ENCODE results near the gene ZFPM1.
"Not testable (repeated sequence)": the region's sequence is repeated elsewhere in the genome, so short reads cannot be mapped to it uniquely, and the experiment has no call there.

ZFPM1 gene

GRCh38 chr16:88408561-88409142 lies 44.4 kb upstream of the ZFPM1 start:
- Histone ChIP-seq H3K9me3 (ENCODE audit: low read depth, low read length) (no peaks in the 10 kb centered on the region), H3K9ac (ENCODE audit: insufficient read length) (no peak overlapping the region), H3K36me3 (ENCODE audit: insufficient read depth, low read length) (no peaks in the 10 kb centered on the region), H3K27ac (no peak overlapping the region), H3K4me3 (no peak overlapping the region)
- TF ChIP-seq EZH2 (IDR thresholded peaks at IDR 0.05) (no peak), POLR2AphosphoS5 (IDR thresholded peaks at IDR 0.05; ENCODE audit: borderline replicate concordance, low read depth, low read length) (no peak), FOXP2 (optimal IDR thresholded peaks at IDR 0.05; ENCODE audit: control extremely low read depth, extremely low read length, insufficient read depth) (no peak)
- no peak for DNase-seq (ENCODE audit: low read depth, low spot score)

- Histone ChIP-seq H3K9me3 (ENCODE audit: low read depth, low read length) (no peaks in the 10 kb centered on the region), H3K36me3 (ENCODE audit: insufficient read depth, low read length) (no peaks in the 10 kb centered on the region), H3K9ac (ENCODE audit: insufficient read length) (no peak overlapping the region), H3K27ac (no peak overlapping the region), H3K4me3 (no peak overlapping the region)
- no peak for DNase-seq (ENCODE audit: low read depth, low spot score)
- TF ChIP-seq FOXP2 (optimal IDR thresholded peaks at IDR 0.05; ENCODE audit: control extremely low read depth, extremely low read length, insufficient read depth) (no peak), POLR2AphosphoS5 (IDR thresholded peaks at IDR 0.05; ENCODE audit: borderline replicate concordance, low read depth, low read length) (no peak), EZH2 (IDR thresholded peaks at IDR 0.05) (no peak)
Observed at GRCh38 chr16:88409296-88410065, 43.6 kb upstream of the ZFPM1 start.

DNA sequence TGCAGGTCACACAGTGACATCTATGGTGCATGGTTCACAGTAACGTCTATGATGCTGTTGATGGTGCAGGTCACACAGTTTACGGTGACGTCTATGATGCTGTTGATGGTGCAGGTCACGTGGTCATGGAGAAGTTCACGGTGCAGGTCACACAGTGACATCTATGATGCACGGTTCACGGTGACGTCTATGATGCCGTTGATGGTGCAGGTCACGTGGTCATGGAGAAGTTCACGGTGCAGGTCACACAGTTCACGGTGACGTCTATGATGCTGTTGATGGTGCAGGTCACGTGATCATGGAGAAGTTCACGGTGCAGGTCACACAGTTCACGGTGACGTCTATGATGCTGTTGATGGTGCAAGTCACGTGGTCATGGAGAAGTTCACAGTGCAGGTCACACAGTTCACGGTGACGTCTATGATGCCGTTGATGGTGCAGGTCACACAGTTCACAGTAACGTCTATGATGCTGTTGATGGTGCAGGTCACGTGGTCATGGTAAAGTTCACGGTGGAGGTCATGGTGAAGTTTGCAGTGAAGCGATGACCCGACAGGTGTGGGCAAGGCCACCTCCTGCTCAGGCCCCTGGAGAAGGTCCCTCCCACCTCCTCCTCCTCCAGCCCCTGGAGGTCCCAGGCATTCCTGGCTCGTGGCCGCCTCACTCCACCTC lies 42.6 kb upstream of the ZFPM1 start:
- H3K9me3 ChIP-seq (ENCODE audit: low read depth, low read length); H3K4me3 ChIP-seq; DNase-seq (ENCODE audit: low read depth, low spot score); H3K36me3 ChIP-seq (ENCODE audit: insufficient read depth, low read length); H3K9ac ChIP-seq (ENCODE audit: insufficient read length); H3K27ac ChIP-seq: not testable (repeated sequence)

DNA sequence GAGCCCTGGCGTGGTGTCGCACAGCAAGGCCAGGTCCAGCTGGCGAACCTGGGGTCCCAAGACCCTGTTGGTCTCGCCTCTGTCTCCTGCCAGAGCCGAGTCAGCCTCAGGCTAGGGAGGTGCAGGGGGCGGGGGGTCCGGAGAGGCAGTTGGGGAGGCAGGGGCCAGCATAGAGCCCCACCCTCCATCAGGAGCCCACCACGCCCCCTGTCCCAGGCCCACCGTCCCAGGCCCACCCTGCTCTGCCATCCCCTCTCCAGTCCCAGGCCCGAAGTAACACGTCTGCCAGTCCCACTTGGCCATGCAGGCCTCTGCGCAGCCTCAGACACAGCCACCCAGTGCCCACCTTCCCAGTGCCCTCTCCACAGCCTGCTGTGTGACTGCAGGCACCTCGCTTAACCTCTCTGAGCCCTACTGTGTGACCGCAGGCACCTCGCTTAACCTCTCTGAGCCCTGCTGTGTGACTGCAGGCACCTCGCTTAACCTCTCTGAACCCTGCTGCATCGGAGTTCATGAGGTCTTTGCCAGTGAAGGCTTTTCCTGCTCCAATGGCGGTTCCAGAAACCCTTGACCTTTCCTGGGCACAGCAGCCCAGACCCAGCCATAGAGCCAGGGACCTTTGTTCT lies 41.0 kb upstream of the ZFPM1 start:
- Histone ChIP-seq H3K27ac (no peak overlapping the region), H3K9me3 (ENCODE audit: low read depth, low read length) (no peaks in the 10 kb centered on the region), H3K36me3 (ENCODE audit: insufficient read depth, low read length) (no peaks in the 10 kb centered on the region), H3K9ac (ENCODE audit: insufficient read length) (no peak overlapping the region), H3K4me3 (no peak overlapping the region)
- TF ChIP-seq POLR2AphosphoS5 (IDR thresholded peaks at IDR 0.05; ENCODE audit: borderline replicate concordance, low read depth, low read length) (no peak), EZH2 (IDR thresholded peaks at IDR 0.05) (no peak)
- no peak for DNase-seq (ENCODE audit: low read depth, low spot score)

- TF ChIP-seq EZH2 (IDR thresholded peaks at IDR 0.05) = no peak
- no peak for TF ChIP-seq POLR2AphosphoS5 (IDR thresholded peaks at IDR 0.05; ENCODE audit: borderline replicate concordance, low read depth, low read length)
- no peak for DNase-seq (ENCODE audit: low read depth, low spot score)
- no peaks in the 10 kb centered on the region for H3K9me3 ChIP-seq (ENCODE audit: low read depth, low read length)
- H3K4me3 ChIP-seq = no peak overlapping the region
- no peak overlapping the region for H3K9ac ChIP-seq (ENCODE audit: insufficient read length)
- H3K27ac ChIP-seq = no peak overlapping the region
- H3K36me3 ChIP-seq (ENCODE audit: insufficient read depth, low read length) = no peaks in the 10 kb centered on the region
Observed at GRCh38 chr16:88412766-88413165, 40.3 kb upstream of the ZFPM1 start.

DNA sequence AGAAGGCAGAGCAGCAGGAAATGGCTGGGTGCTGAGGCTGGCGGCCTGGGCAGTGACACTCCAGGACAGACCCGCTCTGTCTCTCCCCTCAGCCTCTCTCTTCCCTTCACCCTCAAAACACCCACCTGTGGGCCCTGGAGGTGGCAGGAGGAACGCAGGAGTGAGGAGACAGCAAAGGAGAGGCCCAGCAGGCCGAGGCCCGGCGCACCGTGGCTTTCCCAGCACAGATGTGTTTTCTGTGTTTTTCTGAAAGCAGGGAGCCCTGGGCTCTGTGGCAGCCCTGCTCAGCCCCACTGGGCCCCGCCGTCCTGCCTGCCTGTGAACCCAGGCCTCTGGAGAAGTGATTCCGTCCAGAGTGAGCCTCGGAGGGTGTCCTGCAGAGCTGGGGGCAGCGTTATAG lies 39.8 kb upstream of the ZFPM1 start:
- no peak overlapping the region for H3K27ac ChIP-seq
- no peak overlapping the region for H3K9ac ChIP-seq (ENCODE audit: insufficient read length)
- no peak for DNase-seq (ENCODE audit: low read depth, low spot score)
- no peaks in the 10 kb centered on the region for H3K9me3 ChIP-seq (ENCODE audit: low read depth, low read length)
- H3K36me3 ChIP-seq (ENCODE audit: insufficient read depth, low read length) = no peaks in the 10 kb centered on the region
- no peak overlapping the region for H3K4me3 ChIP-seq
- TF ChIP-seq POLR2AphosphoS5 (IDR thresholded peaks at IDR 0.05; ENCODE audit: borderline replicate concordance, low read depth, low read length) (no peak), FOXP2 (optimal IDR thresholded peaks at IDR 0.05; ENCODE audit: control extremely low read depth, extremely low read length, insufficient read depth) (no peak), EZH2 (IDR thresholded peaks at IDR 0.05) (no peak)

GRCh38 chr16:88413631-88414030 lies 39.4 kb upstream of the ZFPM1 start:
- no peaks in the 10 kb centered on the region for H3K9me3 ChIP-seq (ENCODE audit: low read depth, low read length)

DNA sequence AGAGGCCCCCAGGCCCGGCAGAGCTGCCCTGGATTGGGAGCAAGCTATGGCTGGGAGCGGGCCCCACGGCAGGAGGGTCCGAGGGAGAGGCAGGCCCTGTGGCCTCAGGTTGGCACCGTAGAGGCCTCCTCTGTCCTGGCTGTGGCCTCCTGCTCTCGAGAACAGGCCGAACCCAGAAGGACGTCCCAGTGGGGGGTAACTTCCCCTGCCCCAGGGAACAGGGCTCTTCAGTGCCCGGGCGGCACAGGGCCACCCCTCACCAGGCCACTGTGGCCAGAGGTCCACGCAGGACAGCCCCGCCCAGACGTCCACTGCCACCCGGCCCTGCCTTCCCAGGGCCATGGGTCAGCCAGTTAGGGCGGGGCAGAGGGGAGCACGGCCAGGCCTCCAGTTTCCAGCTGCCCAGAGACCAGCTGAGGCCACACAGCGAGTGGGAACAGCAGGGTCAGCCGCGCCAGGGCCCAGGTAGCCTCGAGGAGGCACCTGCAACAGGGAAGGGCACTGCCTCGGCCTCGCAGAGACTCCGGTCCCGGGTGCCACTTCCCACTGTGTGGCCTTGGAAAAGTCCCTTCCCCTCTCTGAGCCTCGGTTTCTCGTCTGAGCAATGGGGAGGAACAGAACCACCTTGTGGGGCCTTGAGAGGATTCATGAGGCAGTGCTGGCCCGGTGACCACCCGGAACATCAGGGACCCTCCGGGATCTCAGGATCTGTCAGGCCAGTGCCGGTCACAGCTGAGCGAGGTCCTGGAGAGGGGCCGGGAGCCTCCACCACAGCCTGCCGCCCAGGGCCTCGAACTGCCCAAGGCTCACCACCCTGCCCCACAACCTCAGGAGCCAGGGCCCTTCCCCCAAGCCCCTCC lies 38.3 kb upstream of the ZFPM1 start:
- no peaks in the 10 kb centered on the region for H3K36me3 ChIP-seq (ENCODE audit: insufficient read depth, low read length)
- H3K4me3 ChIP-seq = no peak overlapping the region
- no peak overlapping the region for H3K27ac ChIP-seq
- no peak for DNase-seq (ENCODE audit: low read depth, low spot score)
- TF ChIP-seq POLR2AphosphoS5 (IDR thresholded peaks at IDR 0.05; ENCODE audit: borderline replicate concordance, low read depth, low read length) (no peak), EZH2 (IDR thresholded peaks at IDR 0.05) (no peak), FOXP2 (optimal IDR thresholded peaks at IDR 0.05; ENCODE audit: control extremely low read depth, extremely low read length, insufficient read depth) (no peak)
- no peak overlapping the region for H3K9ac ChIP-seq (ENCODE audit: insufficient read length)
- H3K9me3 ChIP-seq (ENCODE audit: low read depth, low read length) = no peaks in the 10 kb centered on the region

More at GRCh38 chr16:88413631-88414030, 39.4 kb upstream of the ZFPM1 start:
- no peak for TF ChIP-seq POLR2AphosphoS5 (IDR thresholded peaks at IDR 0.05; ENCODE audit: borderline replicate concordance, low read depth, low read length)
- TF ChIP-seq EZH2 (IDR thresholded peaks at IDR 0.05) = no peak
- no peak for TF ChIP-seq FOXP2 (optimal IDR thresholded peaks at IDR 0.05; ENCODE audit: control extremely low read depth, extremely low read length, insufficient read depth)
- no peak for DNase-seq (ENCODE audit: low read depth, low spot score)
- Histone ChIP-seq H3K36me3 (ENCODE audit: insufficient read depth, low read length) (no peaks in the 10 kb centered on the region), H3K9ac (ENCODE audit: insufficient read length) (no peak overlapping the region), H3K4me3 (no peak overlapping the region), H3K27ac (no peak overlapping the region)
